NCI-H345 (cell line): ENCODE measurements around the gene RBM19.

ENCODE experiments used
- DNase-seq: peaks from one replicate; lab custom pipeline; 2025; lab: John Stamatoyannopoulos, UW

The RBM19 gene

DNA sequence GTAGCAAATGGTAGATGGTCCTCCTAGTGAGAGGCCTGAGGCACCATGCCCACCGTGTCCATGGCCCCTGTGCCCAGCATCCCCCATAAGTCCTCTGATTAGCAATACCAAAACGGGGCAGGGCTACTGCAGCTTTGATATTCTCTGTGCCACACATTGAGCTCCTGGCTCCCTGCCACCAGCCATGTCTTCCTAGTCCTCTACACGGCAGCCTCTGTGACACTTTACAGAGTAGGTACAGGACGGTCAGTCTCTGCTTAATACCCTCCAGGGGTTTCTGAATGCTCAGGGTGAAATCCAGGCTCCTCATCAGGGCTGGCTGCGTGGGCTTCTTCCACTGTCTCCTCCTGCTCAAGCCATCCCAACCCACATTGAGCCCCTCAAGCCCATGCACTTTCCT is 8.0 kb downstream of the RBM19 start:
- no peak for DNase-seq

DNA sequence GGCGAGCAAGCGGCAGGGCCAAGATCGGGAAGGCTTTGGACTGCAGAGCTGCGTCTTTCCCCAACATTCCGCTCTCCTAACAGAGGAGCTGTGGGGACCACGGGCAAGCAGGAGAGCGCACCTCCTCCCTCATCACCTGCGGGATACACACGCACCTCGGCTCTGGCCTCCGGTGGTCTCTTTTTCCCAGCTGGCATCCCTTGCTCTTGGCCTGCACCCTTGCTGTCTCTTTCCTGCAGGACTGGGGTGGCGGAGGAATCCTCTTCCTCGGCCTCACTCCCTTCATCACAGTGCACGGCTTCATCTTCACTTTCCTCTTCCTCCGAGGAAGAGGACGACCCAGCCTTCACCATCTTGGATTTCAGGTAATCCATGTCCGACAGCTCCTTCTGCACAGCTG is 8.5 kb downstream of the RBM19 start:
- DNase-seq, result no peak

DNA sequence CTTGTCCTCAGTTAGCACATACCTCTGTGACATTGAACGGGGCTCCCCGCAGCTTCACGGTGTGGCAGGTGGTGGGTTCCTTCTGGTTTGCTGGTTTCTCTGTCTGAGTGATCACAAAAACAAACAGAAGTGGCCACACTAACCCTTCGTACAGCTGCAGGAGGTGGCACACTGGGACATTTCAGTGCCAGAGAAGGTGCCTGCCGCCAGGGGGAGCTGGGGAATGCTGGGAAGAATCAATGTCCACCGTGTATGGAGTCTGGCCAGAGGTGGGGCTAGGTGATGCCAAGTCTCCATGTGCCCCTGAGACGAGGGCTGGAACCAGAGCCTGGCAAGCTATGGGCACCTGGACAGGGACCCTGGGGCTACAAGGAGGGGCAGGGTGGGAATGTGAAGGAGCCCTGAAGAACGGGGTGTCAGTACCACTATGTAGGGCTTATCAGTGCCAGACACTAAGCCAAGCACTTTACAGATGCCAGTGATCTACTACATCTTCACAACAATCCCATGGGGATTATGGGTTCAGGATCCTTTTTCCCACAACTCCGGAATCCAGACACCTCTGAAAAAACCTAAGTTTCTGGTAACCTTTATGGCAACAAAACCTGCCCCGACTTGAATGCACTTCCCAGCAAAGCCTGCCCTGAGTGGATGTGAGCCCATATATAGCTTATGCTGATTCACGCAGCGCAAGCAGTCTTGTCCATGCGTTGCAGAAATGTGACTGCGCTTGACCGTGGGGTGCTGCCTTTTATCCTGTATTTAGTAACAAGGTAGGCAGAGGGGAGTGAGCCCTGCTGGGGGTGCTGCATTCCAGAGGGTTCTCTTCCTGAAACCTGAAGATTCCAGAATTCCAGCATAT is 10.8 kb downstream of the RBM19 start:
- no peak for DNase-seq

DNA sequence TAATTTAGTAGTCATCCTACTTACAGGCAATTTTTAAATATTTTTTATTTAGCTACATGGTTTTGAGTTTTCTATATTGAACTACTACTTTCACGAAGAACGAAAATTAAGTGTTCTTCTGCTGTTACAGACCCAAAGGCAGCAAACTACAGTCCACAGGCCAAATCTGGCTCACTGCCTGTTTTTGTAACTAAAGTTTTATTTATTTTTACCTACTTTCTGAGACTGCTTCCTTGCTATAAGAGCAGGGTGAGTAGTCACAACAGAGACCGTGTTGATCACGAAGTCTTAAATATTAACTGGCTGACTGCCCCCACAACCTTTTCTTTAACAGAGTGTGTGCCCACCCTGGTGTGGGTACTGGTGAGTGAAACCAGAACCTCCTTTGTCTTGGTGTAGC is 11.6 kb downstream of the RBM19 start:
- no peak for DNase-seq

DNA sequence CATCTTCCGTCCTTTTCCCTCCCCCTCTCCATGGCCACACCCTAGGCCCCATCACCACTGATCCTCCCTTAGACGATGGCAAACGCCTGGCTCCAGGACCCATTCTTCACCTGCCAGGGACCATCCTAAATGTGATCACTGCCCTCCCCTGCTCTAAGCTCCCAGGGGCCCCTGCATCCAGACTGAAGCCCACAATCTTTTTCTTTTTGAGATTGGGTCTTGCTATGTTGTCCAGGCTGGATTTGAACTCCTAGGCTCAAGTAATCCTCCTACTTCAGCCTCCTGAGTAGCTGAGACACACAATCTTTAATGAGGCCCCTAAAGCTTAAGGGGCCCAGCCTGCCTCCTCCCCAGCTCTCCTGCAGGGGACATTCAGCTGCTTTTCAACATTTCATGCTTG is 15.3 kb downstream of the RBM19 start:
- no peak for DNase-seq

- no peak for DNase-seq
Observed at GRCh38 chr12:113949321-113950305, 16.5 kb downstream of the RBM19 start.

DNA sequence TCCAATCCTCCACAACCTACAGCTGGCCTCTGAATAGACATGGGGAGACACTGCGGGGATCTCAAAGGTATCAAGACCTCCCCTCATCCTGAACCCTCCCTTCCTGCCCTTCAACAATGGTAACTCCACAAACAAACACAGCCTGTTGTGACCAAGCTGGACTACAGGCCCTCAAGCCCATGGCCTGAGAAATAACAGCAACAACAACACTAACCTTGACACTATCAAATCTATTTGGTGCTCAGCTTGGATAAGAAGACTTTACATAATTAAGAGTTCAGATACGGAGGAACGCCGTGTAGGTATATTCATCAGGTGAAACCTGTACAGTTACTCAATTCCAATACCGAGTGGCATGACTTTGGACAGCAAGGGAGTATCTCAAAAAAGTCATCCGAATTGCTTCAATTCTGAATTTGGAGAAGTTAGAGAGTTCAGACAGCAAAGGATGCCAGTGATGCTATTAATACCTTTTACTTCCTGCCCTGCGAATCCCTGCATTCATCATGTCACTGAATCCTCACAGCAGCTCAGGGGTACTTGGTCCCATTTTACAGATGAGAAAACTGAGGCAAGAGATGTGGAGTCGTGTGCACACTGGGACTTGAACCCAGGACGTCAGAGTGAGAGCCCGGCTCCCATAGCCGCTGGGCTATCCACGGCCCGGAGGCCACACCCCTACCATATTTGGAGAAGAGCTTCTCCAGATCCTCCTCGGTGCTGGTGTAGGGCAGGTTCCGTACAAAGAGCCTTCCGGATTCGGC is 17.8 kb downstream of the RBM19 start:
- no peak for DNase-seq

- no peak for DNase-seq
Observed at GRCh38 chr12:113946175-113946574, 19.9 kb downstream of the RBM19 start.

GRCh38 chr12:113945174-113946173 is 20.7 kb downstream of the RBM19 start:
- no peak for DNase-seq

DNA sequence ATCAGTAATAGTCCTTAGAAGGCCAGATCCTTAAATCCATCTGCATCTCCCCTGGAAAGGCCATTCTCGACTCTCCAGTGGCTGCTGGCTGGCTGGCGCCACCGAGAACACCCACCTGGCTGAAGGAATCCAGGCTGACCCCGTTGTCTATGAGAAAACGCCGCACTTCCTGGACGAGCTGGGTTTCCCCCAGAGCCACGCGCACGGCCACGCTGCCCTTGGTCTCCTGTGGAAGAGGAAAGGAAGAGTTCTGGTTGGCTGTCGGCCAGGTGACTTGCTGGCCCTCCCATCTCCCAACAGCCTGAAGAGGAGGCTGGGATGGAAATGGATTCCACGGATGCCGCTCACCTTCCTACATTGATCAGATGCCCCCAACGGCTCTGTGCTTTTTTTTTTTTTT is 23.9 kb downstream of the RBM19 start:
- DNase-seq, result no peak

DNA sequence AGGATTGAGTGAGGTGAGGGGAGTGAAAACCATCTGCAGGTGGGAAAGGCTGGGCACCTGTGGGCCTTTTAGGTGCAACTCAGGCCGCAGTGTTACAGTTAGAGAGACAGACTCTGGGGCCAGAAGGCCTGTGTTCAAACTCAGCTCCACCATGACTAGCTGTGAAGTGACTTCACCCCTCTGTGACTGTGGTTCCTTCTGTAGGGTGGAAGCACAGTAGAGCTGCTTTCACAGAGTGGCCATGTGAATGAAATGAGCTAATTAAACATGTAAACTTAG is 25.0 kb downstream of the RBM19 start:
- no peak for DNase-seq

DNA sequence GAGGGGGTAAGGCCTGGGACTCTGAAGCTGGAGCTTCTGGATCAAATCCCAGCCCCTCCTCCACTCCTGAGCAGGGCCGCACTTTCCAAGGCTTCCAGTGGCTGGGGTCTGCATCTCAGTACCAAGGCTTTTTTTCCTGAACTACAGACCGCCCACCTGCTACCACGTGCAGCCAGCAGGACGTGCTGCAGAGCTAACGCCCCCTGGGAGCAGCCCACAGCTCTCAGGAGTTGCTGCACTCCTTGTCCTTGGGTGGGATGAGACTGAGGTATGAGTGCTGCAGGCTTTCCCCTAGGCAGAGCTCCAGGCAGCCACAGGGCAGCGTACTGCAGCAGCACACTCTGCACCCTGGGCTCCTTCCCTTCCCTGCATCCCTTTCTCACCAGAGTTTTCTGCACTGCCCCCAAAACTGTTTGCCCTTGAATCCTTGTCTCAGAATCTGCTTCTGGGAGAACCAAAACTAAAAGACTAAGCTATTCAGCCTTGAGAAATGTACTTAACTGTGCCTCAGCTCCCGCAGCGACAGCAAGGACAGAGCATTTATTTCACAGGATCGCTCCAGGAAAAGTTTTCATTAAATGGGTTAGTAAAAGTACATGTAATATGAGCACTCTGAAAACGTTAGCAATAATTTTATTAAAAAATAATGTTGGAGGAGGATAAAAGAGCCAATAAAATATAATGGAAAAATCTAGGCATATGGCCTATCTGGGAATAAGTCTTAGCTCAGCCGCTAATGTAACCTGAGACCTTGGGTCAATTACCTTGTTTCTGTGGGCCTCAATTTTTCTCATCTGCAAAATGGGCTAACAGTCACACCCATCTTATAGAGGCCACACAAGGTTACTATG is 25.5 kb downstream of the RBM19 start:
- DNase-seq, result no peak

DNA sequence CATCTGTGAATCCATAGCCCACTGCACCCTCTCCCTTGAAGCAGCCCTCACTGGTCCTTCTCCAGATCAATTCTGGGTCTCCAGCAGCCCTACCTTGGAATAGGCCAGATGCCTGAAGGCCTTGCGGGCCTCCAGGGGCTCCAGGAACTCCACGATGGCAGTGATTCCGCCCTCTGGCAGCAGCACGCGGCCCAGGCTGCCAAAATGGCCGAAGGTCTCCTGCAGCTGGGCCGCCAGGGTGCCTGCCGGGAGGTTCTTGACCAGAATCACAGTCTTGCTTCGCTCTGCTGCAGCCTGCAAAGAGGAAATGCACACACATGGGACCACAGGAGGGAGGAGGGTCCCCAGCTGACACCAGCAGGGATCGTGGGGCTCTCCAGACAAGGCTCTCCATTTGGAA is 26.3 kb downstream of the RBM19 start:
- no peak for DNase-seq

DNA sequence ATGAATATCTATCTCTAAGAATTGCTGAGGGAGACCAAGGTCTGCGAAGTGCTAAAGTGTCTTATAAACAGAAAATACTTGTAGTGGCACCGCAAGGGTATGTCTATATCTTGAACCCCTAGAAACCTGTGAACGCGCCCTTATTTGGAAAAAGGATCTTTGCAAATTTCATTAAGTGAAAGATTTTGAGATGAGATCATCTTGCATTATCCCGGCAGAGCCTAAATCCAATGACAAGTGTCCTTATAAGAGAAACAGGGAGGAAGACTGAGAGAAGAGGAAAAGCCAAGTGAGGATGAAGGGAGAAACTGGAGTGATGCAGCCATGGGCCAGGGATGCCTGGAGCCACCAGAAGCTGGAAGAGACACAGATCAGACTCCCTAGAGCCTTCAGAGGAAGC is 27.7 kb downstream of the RBM19 start:
- no peak for DNase-seq

DNA sequence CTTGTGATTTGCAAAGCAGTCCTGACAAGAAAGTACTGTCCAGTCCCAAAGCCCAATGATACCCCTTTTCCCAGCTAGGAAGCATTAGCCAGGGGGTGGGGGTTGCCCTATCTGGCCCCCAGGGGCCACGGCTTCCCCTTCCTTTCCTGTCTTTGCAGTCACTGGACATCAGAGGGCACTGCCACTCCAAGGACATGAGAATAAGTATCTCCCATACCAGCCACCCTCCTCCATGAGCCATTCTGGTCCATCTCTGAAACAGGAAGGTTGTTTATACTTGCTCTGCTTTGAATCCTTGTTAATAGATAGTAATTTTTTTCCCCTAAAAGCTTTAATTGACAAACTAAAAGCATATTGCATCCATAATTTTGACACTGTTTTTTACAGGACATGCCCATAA is 29.7 kb downstream of the RBM19 start:
- DNase-seq, result no peak

DNA sequence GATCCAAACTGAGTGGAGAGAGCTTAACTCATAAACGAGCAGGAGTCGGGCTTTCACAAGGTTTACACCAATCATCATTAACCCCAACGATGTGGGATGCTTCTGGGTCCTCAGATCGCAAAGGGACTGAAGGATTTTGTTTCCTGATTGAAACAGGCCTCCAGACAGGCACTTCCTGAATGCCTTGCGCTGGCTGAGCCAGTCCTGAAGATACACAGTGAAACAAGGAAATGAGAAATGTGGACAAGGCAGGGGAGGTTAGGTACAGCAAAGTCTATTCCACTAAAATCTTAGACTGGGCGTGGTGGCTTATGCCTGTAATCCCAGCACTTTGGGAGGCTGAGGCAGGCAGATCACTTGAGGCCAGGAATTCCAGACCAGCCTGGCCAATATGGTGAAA is 30.7 kb downstream of the RBM19 start:
- DNase-seq, result no peak

- no peak for DNase-seq
Observed at GRCh38 chr12:113934946-113935345, 31.2 kb downstream of the RBM19 start.

DNA sequence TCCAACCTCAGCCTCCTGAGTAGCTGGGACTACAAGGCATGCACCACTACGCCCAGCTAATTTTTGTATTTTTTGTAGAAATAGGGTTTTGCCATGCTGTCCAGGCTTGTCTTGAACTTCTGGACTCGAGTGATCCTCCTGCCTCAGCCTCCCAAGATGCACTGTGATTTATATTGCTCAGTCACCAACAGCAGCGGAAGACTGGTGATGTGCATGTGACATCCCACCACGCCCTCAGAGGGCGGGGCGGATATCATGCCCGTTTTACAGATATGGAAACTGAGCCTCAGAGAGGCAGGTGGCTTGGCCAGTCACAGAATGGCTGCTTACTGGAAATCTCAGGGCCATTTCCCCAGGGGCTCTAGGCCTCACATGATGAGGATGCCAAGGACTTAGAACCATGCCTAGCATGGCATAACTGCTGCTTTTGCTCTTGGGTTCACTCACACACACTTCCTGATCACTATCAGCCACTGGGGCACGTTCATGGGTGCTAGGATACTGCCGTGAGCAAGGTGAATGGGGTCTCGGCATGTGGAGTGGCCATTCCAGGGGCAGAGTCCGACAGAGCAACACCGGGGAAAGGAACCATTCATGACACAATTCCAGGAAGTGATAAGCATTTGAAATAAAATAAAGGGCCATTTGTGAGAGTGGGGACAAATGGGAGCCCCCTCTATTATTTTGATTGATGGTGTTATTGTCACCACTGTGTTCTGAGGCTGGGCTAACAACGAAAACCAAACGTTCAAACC is 31.9 kb downstream of the RBM19 start:
- no peak for DNase-seq

- no peak for DNase-seq
Observed at GRCh38 chr12:113933201-113933786, 32.8 kb downstream of the RBM19 start.
